CD4-positive, alpha-beta T cell treated with Interleukin-1 beta for 1 hour (primary cell): ENCODE results near the gene COL19A1.

Source experiments
- DNase-seq, 2 donors: peaks; one replicate each; pipeline ENCODE4 v3.0.0-alpha.2; 2020 to 2022

Gene COL19A1

DNA sequence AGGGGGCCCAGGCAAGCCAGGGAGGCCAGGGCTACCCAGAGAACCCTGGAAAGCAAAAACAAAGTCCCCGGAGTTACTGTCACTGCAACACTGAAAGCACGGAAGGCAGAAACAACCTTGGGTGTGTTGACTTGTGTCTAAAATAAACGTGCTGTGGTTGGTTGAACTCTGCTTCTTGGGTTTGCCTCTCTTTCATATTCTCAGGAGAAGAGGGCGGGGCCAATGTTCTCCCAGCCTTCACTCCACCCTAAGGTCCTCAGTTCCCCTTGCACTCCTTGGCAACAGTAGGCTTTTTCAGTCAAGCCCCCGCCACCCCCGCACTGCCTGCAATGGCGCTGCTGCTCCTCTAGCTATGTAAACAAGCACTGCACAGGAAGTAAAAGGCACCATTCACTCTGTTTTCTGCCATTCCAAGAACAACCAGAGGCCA is 375.6 kb downstream of the COL19A1 start:
- DNase-seq = no peak

DNA sequence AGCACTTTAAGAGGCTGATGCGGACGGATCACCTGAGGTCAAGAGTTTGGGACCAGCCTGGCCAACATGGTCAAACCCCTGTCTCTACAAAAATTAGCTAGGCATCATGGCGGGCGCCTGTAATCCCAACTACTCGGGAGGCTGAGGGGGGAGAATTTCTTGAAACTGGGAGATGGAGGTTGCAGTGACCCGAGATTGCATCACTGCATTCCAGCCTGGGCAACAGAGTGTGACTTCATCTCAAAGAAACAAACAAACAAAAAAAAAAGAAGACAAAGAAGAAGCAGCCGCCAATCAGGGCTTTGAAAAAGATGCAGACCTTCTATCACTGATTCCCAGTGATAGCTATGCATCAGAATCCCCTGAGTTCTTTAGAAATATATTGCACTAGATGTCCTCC is 379.8 kb downstream of the COL19A1 start:
- DNase-seq = no peak

DNA sequence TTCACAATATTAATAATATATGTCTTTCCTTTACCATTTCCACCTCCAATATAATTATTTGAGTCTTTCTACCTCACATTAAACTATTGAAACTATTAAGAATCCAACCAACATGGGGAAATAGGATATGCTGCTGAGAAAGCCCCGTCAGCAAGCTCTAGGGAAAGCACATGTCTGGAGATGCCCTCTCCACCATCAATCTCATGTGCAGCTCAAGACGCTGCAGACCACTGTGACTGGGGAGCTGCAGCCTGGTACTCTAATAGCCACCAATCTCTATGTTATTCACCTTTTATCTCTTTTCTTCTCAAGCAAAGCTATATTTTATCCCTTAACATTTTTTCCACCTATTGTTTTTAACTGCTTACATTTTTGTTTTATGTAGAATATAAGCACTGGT is 386.2 kb downstream of the COL19A1 start:
- no peak for DNase-seq

DNA sequence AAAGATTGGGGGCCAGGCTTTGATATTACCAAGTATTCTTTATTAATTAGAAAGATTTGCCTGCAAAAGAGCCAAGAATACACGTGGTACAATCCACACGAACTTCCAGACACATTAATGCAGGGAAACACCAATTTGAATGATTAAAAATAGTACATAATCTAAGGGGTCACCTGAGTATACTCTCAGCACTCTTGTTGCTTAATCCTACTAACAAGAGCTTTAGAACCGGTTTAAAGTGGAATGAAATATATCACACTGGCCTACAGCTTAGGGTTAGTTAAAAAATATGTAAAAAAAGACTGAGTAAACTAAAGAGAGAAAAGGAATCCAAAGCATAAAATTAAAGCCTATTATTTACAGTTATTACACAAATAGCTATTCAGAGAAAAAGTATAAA is 387.6 kb downstream of the COL19A1 start:
- DNase-seq = no peak

- no peak for DNase-seq
These were observed 388.4 kb downstream of the COL19A1 start for GRCh38 chr6:70254784-70255183.

- DNase-seq = no peak
These were observed 391.5 kb downstream of the COL19A1 start for GRCh38 chr6:70257768-70258273.

DNA sequence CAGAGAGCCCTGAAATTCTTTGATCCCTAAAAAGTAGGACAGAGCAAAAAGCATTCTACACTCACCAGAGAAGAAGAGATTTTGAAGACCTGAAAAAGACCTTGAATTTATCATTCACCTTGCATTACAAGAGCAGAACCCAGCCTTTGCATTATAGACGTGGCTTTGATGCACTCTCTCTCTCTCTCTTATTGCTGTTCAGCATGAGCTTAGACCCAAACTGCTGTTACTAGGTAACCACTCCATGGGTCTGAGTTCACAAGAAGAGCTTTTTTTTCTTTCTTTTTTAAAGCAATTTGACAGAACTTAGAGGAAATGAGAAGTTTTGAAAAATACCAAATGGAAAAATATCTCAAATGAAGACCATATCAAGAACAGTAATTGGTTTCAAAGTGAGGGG is 392.1 kb downstream of the COL19A1 start:
- DNase-seq = no peak
